ENCODE results near the gene NINL.
A peak's percentile ranks its signal among the peaks of the same experiment; 100 is the strongest.

The NINL gene

DNA sequence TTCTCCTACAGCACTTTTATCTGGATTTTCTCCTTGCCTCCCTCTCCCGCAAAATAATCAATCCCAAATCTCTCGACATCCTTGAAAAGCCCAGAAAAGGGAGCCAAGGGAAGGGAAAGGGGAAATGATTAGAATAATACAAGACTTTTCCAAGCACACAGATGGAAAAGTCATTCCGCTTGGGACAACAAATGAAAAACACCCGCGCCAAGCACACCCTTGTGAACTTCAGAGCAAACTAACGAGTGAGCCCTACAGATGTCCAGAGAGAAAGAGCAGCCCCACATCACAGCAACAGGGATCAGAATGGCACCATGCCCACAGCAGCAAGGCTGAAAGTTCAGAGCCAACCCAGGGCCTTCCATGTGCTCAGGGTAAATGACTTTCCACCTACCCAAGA, 49.6 kb downstream of the NINL start:
- DNase-seq (ENCODE audit: insufficient read length, low spot score): no peak
- no peak for FAIRE-seq

DNA sequence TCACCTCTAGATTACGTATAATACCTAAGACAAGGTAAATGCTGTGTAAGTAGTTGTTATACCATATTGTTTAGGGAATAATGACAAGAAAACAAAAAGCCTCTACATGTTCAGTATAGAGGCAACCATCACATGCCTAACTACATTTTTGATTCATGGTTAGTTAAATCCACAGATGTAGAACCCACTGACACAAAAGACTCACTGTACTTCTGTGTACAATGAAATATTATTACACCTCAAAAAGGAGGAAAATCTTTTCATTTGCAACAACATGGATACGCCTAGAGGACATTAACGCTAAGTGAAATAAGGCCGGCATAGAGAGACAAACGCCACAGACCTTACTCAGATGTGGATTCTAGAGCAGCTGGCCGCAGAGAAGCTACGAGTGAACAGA, 50.5 kb downstream of the NINL start:
- DNase-seq (ENCODE audit: insufficient read length, low spot score) (no peak), FAIRE-seq (no peak)

DNA sequence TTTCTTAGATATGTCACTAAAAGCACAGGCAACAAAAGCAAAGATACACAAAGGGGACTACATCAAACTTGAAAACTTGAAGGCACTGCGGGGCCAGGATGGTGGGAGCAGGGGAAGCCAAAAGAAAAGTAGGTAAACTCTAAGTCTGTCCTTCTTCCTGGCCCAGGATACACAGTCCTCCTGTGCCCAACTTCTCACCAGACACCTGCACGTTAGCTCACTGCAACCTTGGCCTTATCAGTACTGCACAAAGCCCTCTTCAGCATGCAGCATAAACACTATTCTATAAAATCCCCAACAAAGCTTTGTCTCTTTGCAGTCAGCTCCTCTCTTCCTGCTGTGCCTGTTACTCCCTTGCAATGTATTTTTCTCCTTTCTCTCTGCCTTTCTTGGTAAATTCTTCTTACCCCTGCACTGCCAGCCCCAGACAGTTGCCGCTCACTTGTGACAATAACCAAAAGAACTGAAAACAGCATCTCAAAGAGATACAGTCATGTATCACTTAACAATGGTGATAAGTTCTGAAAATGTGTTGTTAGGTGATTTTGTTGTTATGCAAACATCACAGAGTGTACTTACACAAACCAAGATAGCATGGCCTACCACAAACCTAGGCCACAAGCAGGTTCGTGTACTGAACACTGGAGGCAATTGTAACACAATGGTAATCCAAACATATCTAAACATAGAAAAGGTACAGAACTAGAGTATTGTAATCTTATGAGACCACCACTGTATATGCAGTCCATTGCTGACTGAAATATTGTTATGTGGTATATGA, 51.2 kb downstream of the NINL start:
- FAIRE-seq: peak; percentile 9

DNA sequence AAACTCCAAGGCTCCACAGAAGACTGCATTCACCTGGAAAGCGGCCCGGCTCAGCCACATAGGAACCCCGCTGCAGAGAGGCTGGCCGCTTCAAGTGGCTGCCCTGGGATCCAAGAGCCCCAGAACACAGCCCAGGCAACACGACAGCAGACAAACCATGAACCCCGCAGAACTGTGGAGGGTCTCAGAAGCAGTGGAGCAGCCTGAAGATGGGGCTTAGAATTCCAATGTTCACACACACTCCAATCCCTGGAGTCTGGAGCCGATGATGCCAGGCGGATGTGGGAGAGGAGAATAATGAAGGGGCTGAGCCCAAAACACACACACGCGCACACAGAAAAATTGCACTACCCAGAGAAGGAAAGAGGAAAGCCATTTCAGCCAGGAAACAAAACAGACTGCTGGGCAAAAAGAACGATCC, 52.4 kb downstream of the NINL start:
- FAIRE-seq: no peak
- no peak for DNase-seq (ENCODE audit: insufficient read length, low spot score)

More for the DNA sequence above, 51.2 kb downstream of the NINL start:
- no peak for DNase-seq (ENCODE audit: insufficient read length, low spot score)

DNA sequence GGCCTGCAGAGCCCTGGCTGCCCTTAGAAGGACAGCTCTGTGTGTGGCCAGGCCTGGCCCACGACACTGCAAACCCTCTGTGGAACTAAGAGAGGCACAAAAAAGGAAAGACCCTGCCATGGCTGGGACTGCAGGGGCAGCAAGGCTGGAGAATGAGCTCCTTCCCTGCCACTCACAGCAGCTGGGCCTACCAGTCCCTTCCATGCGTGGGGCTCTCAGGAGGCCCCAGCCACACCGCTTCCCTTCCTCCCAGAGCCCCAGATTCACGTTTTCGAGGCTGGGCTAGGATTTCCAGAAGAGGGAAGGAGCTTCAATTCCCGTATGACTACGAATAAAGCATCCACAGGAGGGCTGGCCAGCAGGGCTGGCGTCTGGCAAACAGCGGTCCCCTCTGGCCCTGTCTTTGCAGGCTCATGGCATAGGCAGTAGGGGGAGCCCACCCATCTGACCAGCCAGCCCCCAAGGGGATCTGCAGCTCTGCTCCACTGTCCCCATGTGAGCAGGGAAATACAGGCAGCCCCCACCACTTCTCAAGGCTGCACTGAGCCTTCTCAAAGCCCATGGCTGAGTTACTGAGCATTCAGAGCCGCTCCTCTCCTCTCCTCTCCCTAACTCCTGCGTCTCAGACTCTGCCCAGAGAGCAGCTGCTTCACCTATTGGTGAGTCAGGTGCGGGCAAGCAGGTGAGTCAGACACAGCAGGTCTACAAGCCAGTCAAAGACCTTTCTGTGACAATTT, 53.1 kb downstream of the NINL start:
- FAIRE-seq (no peak), DNase-seq (ENCODE audit: insufficient read length, low spot score) (no peak)

DNA sequence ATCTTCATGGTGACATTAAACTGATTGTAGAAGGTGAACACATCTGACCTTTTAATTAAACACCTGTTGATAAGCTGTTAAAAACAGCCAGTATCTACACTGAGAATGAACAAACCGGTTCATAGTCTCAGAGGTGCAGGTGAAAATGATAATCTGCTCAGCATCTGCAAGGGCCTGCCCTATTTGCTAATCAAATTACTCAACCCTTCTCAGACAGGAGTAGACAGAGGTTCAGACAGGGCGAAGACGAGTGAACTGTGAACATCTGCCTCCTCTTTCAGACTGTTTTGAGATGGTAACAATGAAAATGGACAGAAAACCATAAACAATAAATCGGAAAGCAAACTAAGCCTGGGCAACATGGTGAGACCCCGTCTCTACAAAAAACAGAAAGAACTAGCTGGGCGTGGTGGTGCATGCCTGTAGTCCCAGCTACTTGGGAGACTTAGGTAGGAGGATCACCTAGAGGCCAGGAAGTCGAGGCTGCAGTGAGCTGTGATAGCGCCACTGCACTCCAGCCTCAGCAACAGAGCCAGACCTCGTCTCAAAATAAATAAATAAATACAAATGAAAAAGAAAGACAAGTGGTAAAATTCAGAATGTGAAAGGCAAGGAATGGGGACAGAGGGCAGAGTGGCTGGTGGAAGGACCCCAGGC, 55.9 kb downstream of the NINL start:
- no peak for DNase-seq (ENCODE audit: insufficient read length, low spot score)
- FAIRE-seq: no peak

DNA sequence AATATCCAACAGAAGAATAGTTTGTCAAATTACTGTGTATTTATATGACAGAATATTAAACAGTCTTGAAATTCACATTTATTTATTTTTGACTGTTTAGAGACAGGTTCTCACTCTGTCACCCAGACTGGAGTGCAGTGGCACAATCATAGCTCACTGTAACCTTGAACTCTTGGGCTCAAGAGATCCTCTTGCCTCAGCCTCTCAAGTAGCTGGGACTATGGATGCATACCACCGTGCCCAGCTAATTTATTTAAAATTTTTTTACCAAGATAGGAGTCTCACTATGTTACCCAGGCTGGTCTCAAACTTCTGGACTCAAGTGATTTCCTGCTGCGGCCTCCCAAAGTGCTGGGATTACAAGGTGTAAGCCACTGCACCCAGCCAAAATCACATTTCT, 57.4 kb downstream of the NINL start:
- DNase-seq (ENCODE audit: insufficient read length, low spot score) (no peak), FAIRE-seq (no peak)

DNA sequence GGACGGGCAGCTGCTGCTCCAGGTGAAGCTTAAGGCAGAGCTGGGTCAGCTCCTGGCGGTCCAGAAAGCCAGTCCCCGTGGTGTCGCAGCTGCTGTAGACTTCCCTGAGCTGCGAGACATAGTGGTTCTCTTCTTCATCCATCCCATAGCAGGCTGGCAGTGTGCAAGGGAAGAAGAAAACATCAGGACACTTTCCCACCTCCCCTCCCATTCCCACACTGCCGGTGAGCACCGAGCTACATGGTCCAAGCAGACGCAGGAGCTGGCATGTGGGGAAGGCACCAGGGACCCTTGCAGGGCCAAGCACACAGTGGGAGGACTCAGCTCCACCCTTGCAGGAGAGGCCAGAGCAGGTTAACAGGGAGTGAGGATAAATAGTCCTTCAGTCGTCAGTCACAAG, 58.9 kb downstream of the NINL start:
- FAIRE-seq (no peak), DNase-seq (ENCODE audit: insufficient read length, low spot score) (no peak)

DNA sequence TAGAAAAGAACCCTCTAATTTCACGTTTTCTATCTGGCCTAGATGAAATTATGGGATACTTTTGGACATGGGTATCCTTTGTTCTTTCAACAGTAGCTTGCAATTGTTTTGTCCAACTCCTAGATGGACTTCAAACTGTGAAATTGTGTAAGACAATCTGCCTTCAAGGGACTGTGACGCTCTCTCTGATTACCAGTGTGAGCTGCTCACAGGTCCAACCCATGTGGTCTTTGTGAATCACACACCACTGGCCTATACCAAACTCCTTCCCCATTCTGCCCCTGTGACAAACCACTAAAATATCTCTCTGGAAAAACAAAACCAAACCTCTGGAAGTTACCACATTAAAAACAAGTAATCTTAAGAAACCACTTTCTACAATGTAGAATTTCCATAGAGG, 59.5 kb downstream of the NINL start:
- peak; percentile 74 for DNase-seq (ENCODE audit: insufficient read length, low spot score)
- no peak for FAIRE-seq

DNA sequence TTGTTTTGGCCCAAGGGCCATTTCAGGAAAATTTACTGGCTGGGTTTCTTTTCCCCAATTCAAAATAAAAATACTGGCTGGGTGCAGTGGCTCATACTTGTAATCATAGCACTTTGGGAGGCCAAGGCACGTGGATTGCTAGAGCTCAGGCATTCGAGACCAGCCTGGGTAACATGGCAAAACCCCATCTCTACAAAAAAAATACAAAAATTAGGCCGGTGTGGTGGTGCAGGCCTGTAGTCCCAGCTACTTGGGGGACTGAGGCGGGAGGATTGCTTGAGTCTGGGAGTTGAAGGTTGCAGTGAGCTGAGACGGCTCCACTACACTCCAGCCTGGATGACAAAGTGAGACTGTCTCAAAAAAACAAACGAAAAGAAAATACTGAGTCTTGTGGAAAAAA, 60.0 kb downstream of the NINL start:
- DNase-seq (ENCODE audit: insufficient read length, low spot score): no peak
- no peak for FAIRE-seq

DNA sequence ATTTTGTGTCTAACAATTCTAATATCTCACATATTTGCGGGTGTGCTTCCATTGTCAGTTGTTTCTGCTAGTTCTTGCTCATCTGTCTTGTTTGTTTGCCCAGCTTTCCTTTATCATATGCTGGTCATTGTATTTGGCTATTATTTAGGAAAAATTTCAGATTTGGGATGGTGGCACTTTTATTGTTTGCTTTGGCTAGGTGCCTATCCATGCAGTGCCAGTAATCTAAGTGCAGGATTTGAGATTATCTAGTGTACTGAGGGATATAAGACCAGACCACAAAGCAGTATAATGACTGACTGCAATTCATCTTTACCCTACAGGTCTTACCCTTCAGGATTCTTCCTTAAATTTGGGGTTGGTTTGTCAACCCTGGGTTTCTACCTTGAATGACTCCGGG, 63.9 kb downstream of the NINL start:
- DNase-seq (ENCODE audit: insufficient read length, low spot score): no peak
- FAIRE-seq: no peak

DNA sequence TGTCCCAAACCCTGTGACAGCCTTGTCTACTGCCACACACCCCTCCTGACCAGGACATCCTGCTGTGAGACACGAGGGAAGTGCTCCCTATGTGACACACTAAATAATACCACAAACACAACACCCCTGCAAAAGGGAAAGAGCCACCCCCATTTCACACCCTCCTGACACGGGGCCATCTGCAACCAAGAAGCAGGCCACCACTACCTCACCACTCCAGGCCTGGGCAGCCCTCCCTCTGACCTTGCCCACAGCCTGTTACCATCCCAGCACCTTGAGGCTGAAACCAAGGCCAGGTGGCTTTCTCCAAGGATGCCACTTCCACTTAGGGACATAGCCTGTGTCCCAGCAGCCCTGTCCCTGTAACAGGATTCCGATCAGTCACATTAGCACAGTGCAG, 68.2 kb downstream of the NINL start:
- DNase-seq (ENCODE audit: insufficient read length, low spot score): no peak

DNA sequence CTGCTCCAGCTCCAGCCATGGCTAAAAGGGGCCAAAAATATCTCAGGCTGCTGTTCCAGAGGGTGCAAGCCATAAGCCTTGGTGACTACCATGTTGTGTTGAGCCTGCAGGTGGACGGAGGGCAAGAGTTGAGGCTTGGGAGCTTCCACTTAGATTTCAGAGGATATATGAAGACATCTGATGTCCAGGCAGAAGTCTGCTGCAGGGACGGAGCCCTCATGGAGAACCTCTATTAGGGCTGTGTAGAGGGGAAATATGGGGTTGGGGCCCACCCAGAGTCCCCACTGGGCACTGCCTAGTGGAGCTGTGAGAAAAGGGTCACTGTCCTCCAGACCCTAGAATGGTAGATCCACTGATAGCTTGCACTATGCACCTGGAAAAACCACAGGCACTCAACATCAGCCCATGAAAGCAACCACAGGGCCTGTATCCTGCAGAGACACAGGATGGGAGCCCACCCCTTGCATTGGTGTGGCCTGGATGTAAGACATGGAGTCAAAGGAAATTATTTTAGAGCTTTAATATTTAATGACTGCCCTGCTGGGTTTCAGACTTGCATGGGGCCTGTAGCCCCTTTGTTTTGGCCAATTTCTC, 70.5 kb downstream of the NINL start:
- FAIRE-seq: no peak

More for the DNA sequence above, 68.2 kb downstream of the NINL start:
- FAIRE-seq: no peak

DNA sequence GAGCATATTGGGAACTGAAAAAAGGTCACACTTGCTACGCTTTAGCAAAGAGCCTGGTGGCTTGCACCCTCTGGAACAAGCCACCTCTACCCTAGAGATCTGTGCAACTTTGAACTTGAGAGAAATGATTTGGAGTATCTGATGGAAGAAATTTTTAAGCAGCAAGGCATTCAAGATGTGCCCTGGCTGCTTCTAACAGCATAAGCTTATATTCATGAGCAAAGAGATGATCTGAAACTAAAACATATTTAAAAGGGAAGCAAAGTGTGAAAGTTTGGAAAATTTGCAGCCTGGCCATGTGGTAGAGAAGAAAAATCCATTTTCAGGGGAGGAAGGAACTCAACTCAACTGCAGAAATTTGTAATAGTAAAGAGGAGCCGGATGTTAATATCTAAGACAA, 71.1 kb downstream of the NINL start:
- DNase-seq (ENCODE audit: insufficient read length, low spot score): no peak
- no peak for FAIRE-seq

More for the DNA sequence above, 70.5 kb downstream of the NINL start:
- DNase-seq (ENCODE audit: insufficient read length, low spot score): no peak

DNA sequence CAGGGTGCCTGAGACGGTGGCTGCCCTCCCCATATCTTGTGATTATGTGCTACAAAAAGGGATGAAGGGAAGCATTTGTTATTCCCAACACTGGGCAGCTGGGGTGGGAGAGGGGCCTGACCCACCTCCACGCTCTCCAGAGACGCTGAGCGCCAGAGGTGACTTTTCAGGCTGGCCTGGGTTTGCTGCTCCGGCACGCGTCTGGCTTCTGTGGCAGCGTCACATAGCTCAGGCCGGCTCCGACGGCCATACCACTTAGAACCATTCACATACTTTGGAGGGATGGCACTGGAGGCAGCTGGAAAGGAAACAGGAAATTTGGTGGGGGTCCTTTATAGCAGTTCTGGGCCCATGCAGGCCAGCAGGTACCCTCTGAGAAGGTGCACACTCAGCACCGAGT, 72.6 kb downstream of the NINL start:
- FAIRE-seq (no peak), DNase-seq (ENCODE audit: insufficient read length, low spot score) (no peak)

DNA sequence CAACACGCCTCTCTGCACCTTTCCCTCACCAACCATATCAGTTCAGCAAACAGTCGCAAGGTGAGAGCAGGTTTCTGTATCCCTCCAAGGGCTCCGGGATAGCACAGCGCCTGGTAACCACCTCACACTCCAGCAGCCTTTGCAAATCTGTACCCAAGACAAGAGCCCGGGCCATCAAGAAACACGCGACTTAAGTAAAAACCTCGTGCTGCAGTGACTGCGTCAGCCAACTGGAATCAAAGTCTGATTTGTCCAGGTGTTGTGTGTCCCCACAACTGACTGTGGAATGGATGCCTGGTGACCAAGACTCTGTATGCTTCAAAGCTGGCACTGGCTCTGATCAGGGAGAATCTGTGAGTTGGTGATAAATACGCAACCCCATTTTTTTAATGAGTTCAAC, 74.1 kb downstream of the NINL start:
- no peak for FAIRE-seq
- no peak for DNase-seq (ENCODE audit: insufficient read length, low spot score)

DNA sequence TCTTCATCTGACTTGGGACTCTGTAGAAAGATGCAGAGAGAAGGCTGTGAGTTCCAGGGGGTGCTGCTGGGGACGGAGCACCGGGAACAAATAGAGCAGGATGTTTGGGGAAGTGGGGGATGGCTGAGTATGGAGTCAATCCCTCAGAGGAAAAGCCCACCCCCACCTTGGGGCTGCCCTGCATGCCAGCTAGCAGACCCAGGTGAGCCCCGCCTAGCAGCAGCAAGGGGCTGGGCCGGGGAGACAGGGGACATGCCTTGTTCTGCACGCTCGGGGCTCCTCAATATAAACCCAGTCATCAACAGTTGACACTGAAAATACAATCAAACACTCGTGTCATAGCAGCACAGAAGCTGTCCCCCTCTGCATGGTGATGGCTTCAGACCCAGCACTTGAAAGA, 74.6 kb downstream of the NINL start:
- FAIRE-seq (no peak), DNase-seq (ENCODE audit: insufficient read length, low spot score) (no peak)

DNA sequence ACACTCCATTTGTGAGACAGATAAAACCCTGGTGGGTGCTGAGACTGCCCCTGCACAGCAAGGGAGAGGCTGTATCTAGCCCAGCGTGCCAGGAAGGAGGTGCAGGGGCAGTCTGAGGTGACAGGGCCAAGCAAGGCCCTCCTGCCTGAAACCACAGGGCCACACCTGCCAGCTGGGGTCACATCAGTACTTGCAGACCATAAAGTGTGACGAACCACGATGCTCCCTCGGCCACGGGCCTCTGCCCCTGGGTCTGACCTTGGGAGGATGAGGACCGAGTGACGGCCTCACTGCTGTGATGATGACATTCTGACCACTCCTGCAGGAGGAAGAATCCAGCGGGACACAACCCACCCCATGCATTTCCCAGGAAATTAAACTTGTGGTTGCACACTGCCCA, 75.1 kb downstream of the NINL start:
- FAIRE-seq (no peak), DNase-seq (ENCODE audit: insufficient read length, low spot score) (no peak)

DNA sequence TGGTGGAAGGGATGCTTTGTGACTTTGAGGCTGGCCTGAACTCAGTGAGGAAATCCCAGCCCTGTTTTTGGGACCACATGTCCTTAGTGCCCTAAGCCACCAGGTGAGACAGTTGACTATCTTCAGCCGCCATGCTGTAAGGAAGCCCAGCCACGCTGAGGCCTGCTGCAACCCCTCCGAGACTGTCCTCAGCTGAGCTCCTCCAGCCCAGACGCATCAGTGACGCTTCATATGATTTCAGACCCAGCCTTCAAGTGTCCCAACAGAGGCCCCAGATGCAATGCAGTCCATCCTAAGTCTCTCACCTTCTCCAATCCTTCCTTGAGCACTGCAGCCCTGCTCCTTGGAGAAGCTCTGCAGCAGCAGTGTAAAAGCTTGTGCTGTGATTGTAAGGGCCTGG, 76.2 kb downstream of the NINL start:
- FAIRE-seq (no peak), DNase-seq (ENCODE audit: insufficient read length, low spot score) (no peak)

DNA sequence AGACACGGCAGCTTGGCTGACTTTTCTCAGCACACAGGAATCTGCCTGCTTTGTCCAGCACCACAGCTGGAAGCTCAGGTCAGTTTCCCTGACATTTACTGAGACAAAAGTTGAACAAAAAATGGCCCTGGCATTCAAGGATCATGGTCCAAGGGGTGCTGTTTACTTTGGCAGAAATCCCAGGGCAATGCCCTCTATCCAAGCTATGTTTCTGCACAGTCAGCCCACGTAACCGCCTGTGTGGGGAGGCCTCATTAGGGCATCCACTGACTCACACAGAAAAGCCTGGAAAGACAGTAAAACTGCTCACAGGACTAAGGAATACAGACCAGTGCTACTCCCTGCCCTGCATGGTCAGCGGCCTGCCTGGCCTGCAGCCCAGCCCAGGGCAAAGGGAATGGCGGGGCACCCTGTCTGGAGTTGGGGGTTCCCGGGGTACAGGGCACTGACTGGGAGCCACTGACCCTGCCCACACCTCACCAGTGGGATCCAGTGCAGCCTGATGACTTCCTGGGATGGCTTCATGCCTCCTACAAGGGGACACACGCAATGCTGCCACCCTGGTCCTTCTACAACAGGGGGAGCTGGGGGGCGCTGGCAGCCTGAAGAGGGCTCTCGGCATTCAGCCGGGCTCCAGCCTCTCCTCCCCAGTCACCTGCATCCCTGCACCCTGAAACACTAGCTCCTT, 77.1 kb downstream of the NINL start:
- FAIRE-seq: no peak
- peak; percentile 45 for DNase-seq (ENCODE audit: insufficient read length, low spot score)
